Lower lobe of right lung (tissue), 2 donors: ENCODE measurements around the gene PLOD2. TPM values are rescaled to one million over a fixed set of nuclear protein-coding genes. Genes with fewer than 3 reads are reported as not detected.
"Not testable (repeated sequence)": the region's sequence is repeated elsewhere in the genome, so short reads cannot be mapped to it uniquely, and the experiment has no call there.

Source experiments
- ATAC-seq, 2 donors: fragments of 200-7000 bp; cut with Tn5 transposase; one replicate each; pipeline ENCODE4 v1.9.1; 2020 to 2022; ENCODE audit warnings: mild to moderate bottlenecking in 2 of 2, moderate library complexity in 2 of 2
- DNase-seq: peaks from one replicate; pipeline ENCODE4 v3.0.0-alpha.2; 2020
- H3K27ac ChIP-seq: fragments of 200-600 bp; one replicate; pipeline ENCODE4 v1.8.0; 2022
- H3K27me3 ChIP-seq: fragments of 200-600 bp; one replicate; pipeline ENCODE4 v1.8.0; 2022; ENCODE audit warnings: low read depth
- H3K36me3 ChIP-seq: fragments of 200-600 bp; one replicate; pipeline ENCODE4 v1.8.0; 2022; ENCODE audit warnings: mild to moderate bottlenecking
- H3K4me1 ChIP-seq: fragments of 200-600 bp; one replicate; pipeline ENCODE4 v1.8.0; 2022
- H3K4me3 ChIP-seq: fragments of 200-600 bp; one replicate; pipeline ENCODE4 v1.8.0; 2022; ENCODE audit warnings: mild to moderate bottlenecking
- H3K9me3 ChIP-seq: fragments of 200-600 bp; one replicate; pipeline ENCODE4 v1.8.0; 2022
- intact Hi-C: fragments of 100-400 bp; cut with DNase I; formaldehyde crosslinking; loops from one replicate; pipeline ENCODE4 v1.11.0; 2022
- total RNA-seq: library from RNA; stranded (reverse); fragmentation: NEBNext Ultra II Directional; extraction: Animal tissue kit (Norgen Biotek cat#: 25700); gene quantifications from one replicate; pipeline ENCODE4 v1.2.1, GENCODE V29; 2021
- TF ChIP-seq, protein P1 (sequence below): fragments of 200-600 bp; IDR thresholded peaks from one replicate; pipeline ENCODE4 v1.8.0; 2022; ENCODE audit warnings: antibody characterized with exemption, mild to moderate bottlenecking
- donor health status: DM: no; HTN: yes; CAD: no; lungs with severe emphysema.

Gene PLOD2
- total RNA-seq, 1 donor from 2014 or later: 17.9 TPM

DNA sequence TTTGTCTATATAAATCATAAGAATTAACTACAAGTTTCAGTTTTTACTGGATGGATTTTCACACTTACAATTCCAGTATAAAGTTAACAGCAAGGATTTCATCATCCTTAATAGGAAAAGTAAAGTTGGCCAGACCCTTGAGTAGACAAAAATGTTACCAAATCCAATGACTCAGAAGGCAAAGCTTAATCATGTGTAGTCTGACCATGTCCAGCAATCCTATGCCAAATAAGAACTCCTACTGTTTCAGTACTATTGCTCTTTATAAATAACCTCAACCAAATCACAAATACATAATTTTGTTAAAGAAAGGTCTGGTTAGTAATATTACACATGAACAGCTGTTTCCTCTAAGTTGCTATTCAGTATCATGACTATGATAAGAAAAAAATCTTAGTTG is 35.0 kb downstream of the PLOD2 start:
- no peak overlapping the region for H3K4me3 ChIP-seq
- no peak for DNase-seq
- H3K27me3 ChIP-seq: no peaks in the 10 kb centered on the region
- no peaks in the 10 kb centered on the region for H3K4me1 ChIP-seq
- peak; percentile 75 to 85 for ATAC-seq
- H3K9me3 ChIP-seq: no peaks in the 10 kb centered on the region
- H3K36me3 ChIP-seq: no peaks in the 10 kb centered on the region
- intact Hi-C loops: no loop called here
- no peak overlapping the region for H3K27ac ChIP-seq
- TF ChIP-seq, protein P1, sequence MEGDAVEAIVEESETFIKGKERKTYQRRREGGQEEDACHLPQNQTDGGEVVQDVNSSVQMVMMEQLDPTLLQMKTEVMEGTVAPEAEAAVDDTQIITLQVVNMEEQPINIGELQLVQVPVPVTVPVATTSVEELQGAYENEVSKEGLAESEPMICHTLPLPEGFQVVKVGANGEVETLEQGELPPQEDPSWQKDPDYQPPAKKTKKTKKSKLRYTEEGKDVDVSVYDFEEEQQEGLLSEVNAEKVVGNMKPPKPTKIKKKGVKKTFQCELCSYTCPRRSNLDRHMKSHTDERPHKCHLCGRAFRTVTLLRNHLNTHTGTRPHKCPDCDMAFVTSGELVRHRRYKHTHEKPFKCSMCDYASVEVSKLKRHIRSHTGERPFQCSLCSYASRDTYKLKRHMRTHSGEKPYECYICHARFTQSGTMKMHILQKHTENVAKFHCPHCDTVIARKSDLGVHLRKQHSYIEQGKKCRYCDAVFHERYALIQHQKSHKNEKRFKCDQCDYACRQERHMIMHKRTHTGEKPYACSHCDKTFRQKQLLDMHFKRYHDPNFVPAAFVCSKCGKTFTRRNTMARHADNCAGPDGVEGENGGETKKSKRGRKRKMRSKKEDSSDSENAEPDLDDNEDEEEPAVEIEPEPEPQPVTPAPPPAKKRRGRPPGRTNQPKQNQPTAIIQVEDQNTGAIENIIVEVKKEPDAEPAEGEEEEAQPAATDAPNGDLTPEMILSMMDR: no peak

DNA sequence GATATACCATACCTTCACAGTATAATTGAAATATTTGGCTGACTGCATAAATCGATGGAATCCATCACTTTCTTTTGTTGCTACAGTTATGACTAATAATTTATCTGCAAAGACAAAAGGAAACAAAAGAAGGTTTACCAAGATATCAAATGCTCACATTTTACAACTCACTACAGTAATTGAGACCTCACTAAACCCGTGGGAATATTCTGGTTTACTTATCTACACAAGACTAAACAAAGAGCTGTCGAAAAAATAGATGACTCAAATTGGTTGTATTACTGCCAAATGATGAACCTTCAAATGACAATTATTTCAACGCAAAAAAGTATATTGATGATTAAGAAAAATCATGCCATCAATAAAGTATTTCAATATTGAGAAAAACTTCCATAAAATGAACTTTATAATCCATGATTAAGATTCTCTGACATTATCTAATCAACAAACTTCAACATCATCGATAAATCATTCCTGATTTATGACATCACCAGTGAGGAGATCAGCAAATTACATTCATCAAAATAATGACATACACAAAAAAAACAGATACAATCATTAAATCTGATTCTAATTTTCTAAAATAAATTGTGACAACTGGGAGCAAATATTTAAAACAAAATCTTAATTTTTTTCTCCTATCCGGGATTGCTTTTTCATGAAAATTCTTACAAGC is 36.7 kb downstream of the PLOD2 start:
- Histone ChIP-seq H3K9me3 (no peaks in the 10 kb centered on the region), H3K4me1 (no peaks in the 10 kb centered on the region), H3K4me3 (no peak overlapping the region), H3K27me3 (no peaks in the 10 kb centered on the region), H3K27ac (no peak overlapping the region), H3K36me3 (no peaks in the 10 kb centered on the region)
- TF ChIP-seq, protein P1: no peak
- intact Hi-C loops: no loop called here
- DNase-seq: no peak
- ATAC-seq: no peak

DNA sequence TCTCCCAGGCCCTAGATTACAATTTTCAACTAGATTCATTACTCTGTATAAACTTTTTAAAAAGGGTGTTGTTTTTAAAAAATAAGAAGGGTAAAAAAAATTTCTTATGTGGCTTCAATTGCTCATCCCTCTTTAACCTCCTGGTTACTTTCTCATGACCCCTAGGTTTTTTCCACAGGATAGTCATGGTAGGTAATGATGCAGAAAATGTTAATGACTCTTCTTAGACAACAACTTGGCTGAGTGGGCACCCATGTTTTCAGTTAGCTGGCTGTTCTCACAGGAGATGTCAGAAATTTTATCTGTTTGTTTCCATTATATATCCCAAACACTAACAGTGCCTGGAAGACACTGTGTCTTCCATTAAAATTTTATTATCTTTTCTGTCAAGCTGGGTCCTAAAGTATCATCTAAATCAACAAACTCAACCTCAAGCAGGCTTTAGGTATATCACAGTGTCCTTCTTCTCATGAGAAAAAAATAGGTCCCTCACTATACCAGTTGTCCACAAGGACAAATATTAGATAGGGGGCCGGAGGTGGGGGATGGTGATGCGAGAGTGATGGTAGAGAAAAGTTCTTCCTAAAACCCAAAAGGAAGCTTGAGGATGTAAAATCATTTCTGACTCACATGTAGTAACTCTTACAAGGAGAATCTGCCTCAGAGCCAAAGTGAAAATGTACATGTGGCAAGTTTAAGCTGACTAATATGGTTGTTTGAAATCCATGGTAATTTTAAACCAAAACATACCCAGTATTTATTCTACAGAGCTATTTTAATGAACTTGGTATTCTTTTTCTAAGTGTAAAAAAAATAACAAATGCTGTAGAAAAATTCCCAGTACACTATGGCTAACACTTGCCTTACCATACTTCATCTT is 43.3 kb downstream of the PLOD2 start:
- Histone ChIP-seq H3K27ac (no peak overlapping the region), H3K36me3 (no peaks in the 10 kb centered on the region), H3K27me3 (no peaks in the 10 kb centered on the region), H3K4me1 (no peaks in the 10 kb centered on the region), H3K4me3 (no peak overlapping the region), H3K9me3 (peaks cover 3% of the 10 kb centered on the region)
- no peak for ATAC-seq
- TF ChIP-seq, protein P1: no peak
- DNase-seq: no peak
- intact Hi-C loops: no loop called here

DNA sequence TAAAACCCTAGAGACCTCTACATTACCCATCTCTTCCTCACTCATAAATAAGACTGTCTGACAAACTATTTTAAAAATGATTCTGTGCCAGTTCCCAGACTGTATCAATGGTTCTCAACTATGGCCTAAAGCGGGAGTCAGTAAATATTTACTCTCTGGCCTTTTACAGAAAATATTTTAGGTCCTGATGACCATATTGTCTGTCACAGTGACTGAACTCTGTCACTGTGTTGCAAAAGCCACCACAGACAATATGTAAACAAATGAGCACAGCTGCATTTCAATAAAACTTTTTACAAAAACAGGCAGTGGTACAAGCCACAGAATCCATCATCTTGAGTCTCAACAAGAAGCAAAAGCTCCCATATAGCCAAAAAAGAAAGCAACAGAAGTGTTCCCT is 45.4 kb downstream of the PLOD2 start:
- DNase-seq: no peak
- TF ChIP-seq, protein P1: no peak
- intact Hi-C loops: no loop called here
- Histone ChIP-seq H3K4me3 (no peak overlapping the region), H3K27ac (no peak overlapping the region), H3K36me3 (no peaks in the 10 kb centered on the region), H3K4me1 (no peaks in the 10 kb centered on the region), H3K27me3 (no peaks in the 10 kb centered on the region), H3K9me3 (peaks cover 3% of the 10 kb centered on the region)
- no peak for ATAC-seq

DNA sequence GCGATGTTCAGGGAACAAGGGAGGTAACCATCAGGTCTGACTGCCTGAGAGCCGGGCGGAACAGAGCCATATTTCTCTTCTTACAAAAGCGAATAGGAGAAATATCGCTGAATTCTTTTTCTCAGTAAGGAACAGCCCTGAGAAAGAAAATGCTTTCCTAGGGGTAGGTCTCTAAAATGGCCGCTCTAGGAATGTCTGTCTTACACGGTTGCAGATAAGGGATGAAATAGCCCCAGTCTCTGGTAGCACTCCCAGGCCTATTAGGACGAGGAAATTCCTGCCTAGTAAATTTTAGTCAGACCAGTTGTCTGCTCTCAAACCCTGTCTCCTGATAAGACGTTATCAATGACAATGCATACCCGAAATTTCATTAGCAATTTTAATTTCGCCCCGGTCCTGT is 47.2 kb downstream of the PLOD2 start:
- H3K27me3 ChIP-seq, H3K9me3 ChIP-seq, intact Hi-C loops, H3K4me1 ChIP-seq, DNase-seq, H3K4me3 ChIP-seq, H3K27ac ChIP-seq, ATAC-seq, H3K36me3 ChIP-seq: not testable (repeated sequence)

DNA sequence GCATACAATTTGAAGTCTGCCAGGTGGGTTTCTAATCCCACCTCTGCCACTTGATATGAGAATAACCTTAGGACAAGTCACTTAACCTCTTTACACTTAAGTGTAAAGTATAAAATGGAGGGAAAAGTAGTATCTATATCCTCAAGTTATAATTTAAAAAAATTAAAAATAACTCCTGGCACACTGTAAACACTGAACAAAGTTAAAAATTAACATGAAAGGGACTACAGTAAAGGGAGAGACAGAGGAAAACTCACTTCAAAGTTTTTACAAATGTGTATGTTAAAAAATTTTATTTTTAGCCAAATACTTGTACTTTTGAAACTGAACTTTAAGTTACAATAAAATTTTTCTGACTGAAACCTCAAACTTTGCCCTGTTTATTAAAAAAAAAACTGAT is 49.6 kb downstream of the PLOD2 start:
- DNase-seq (no peak), ATAC-seq (no peak)
- no peaks in the 10 kb centered on the region for H3K4me1 ChIP-seq
- H3K9me3 ChIP-seq: peaks cover 3% of the 10 kb centered on the region
- intact Hi-C loops: no loop called here
- H3K27ac ChIP-seq: no peak overlapping the region
- H3K4me3 ChIP-seq: no peak overlapping the region
- no peaks in the 10 kb centered on the region for H3K27me3 ChIP-seq
- no peaks in the 10 kb centered on the region for H3K36me3 ChIP-seq
- TF ChIP-seq, protein P1: no peak
